GM21528 (cell line): ENCODE results near the gene TP53AIP1.
"Not testable (repeated sequence)": the region's sequence is repeated elsewhere in the genome, so short reads cannot be mapped to it uniquely, and the experiment has no call there.

Source experiments
- ATAC-seq: cut with Tn5 transposase; IDR thresholded peaks from one replicate; pipeline ENCODE4 v1.9.1; 2021; ENCODE audit warnings: mild to moderate bottlenecking, moderate library complexity; ENCODE audit not compliant: unreplicated experiment, low FRiP score

The TP53AIP1 gene

DNA sequence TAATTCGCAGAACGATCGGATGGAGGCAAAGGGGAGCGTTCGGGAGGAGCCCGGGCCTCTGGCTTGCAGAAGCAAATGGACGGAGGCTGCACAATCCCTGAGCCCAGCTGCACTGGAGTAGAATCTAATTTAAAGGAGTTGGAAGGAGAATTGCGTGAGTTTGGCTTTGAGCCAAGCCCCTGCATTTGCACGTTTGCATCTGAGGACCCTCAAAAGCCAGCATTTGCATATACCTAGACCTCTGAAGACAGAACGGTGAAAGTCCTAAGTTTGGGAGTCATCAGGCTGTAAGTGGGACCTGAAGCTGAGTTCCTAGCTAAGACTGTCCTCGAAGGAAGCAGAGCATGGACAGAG lies 15.6 kb downstream of the TP53AIP1 start:
- ATAC-seq: no peak

DNA sequence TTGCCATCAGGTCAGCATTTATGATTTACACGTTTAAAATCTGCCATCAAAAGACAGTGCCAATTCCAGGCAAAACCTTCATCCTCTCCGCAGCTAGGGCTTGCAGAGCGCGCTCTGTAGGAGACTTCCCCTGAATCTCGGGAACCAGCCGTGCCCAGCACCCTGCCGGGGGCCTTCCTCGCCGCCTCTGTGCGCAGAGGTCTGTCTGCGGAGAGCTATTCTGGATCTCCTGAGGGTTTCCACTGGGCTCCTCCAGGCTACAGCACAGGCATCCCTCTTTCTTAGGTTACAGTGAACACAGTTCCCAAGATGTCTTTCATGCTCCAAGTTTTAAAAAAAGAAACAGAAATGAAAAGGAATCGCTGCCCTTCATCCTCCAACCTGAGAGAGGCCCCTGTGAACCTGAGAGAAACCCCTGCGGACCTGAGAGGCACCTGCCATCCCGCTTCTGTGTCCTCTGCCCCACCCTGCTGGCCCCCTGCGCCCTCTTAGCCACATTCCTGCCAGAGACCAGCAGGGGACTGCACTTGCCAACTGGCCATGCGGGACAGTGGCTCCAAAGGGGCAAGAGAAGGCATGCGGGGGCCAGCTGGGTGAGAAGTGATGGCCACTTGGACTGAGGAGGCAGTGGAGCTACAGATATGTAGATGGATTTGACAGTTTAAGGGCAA lies 16.1 kb downstream of the TP53AIP1 start:
- no peak for ATAC-seq

DNA sequence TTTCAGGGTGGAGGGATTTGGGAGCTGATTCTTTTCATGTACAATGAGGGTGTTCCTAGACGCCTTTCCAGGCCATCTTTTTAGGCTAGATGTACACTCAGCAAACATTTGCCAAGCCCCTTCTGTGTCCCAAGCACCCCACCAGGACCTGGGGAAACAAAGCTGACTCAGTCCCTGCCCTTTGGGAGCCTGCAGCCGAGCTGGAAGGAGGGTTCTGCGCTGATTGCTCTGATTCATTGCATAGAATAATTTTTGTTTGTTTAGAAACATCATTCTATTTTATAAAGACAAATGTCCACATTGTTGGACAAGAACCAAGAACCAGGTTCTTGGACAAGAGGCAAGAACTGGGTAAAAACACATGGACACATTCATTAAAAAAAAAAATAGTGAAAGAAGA lies 16.7 kb downstream of the TP53AIP1 start:
- ATAC-seq: no peak

DNA sequence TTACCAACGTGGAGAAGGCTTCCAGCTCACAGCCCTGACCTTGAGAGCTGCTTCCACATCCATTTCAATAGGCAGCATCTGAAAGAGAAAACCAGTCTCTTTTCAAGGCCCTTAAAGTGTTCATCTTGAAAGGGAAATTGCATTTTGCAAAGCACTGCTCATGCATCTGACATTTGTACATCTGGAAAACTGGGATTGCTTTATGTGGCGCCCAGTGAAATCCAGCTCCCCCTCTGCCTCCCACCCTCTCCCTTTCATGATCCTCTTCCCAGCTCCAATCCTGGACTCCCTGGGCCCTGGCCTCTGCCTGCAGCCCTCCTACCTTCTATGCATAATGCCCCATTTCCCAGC lies 17.4 kb downstream of the TP53AIP1 start:
- no peak for ATAC-seq

DNA sequence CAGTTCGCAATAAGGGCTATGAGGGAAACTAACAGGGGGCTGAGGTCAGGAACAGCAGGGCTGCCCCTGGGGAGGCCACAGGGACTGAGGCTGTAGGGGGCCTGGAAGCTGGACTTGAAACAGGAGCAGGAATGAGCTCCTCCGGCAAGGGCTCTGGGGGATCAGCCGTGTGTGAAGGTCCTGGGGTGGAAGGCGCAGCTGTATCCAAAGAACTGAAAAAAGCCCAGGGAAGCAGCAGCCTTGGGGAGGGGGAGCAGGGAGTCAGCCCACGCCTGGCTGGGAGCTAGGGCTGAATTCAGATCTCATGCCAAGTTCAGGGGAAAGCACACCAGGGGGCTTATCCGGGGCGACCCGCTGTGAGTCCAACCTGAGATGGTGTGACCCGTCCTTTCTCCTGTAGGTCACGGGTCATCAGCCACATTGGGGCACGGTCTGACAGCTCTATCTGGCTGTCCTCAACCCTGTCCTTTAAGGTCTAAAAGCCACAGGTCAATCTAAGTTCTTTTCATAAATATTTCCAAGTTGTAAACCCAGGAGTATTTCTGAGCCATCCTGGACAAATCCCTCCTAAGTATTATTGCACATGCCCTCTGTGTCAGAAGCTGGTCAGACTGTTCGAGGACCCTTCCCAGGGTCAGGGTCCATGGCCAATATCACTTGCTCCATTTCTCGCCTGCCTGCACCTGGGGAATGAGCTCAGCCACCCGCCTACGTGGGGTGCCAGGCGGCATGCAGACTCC lies 18.0 kb downstream of the TP53AIP1 start:
- ATAC-seq: no peak

DNA sequence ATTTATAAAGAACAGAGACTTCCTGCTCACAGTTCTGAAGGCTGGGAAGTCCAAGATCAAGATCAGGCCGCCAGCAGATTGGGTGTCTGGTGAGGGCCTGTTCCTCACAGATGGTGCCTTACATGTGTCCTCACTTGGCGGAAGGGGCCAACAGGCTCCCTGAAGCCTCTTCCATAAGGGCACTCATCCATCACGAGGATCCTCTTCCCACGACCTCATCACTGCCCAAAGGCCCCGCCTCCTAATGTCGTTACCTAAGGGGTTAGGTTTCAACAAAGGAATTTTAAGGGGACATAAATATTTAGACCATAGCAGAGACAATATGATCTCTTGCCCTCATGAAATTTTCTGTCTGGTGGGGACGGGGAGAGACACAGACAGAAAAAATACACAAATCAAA lies 18.6 kb downstream of the TP53AIP1 start:
- no peak for ATAC-seq

DNA sequence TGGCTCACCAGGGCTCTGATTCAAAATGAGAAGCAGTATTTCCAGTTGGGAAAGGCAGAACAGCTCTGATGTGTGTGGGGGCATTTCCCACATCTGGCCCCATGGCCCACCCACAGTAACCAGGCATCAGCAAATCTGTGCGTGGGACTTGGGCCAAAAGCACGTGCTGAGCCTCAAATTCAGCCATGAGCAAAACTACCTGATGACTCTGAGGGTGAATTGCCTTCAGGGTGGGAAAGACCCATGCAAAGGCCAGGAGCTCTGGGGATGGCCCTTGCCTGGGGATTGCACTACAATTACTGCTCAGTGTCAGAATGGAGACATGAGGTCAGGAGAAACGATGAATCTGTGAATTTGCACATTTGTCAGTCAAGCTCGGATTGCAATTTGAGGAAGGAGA lies 20.9 kb downstream of the TP53AIP1 start:
- no peak for ATAC-seq

DNA sequence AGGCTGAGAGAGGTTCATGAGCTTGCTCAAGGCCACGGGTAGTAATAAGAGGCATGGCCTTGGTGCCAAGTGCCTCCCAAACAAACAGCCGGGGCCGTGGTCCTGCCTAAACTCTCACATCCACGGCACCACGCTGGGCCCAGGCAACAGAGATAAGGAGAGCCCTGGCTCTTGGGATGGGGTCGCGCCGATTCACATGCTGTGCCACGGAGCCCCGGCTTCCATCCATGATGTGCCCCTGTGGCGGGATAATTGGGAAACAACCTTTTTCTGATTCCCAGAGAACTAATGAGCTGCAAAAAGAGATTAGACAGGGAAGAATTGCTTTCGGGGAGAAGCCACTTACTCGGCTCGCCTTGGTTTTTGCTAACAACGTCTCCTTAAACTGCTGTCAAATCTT lies 22.0 kb downstream of the TP53AIP1 start:
- no peak for ATAC-seq

DNA sequence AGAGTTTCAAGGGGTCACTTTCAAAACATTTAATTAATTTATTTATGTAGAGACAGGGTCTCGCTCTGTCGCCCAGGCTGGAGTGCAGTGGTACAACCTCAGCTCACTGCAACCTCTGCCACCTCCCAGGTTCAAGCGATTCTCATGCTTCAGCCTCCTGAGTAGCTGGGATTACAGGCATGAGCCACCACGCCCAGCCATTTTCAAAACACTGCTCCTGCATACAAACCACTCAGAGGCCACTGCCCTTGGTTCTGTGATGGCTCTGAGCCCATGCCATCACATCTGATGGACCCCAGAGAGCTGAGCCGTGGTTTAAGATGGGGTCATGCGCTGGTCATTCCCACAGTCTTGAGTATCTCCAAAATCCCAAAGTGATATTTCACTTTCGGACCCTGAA lies 23.0 kb downstream of the TP53AIP1 start:
- ATAC-seq: not testable (repeated sequence)

DNA sequence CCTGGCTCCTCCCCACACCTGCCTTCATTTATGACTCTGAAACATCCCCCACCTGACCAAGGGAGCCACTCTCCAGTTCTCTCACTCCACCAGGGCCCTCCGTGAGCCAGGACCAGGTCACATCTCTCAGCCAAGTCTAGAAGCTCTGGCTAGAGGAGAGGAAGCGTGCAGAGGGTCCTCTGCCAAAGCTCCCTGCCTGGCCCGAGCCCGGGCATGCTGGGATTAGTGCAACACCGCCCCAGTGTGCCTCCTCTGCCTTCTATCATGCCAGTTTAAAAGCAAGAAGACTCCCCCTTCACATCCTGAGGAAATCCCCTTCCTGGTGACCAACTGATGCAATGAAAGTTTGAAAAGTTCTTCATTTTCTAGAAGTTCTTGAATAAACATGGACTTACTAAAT lies 23.5 kb downstream of the TP53AIP1 start:
- ATAC-seq: no peak

DNA sequence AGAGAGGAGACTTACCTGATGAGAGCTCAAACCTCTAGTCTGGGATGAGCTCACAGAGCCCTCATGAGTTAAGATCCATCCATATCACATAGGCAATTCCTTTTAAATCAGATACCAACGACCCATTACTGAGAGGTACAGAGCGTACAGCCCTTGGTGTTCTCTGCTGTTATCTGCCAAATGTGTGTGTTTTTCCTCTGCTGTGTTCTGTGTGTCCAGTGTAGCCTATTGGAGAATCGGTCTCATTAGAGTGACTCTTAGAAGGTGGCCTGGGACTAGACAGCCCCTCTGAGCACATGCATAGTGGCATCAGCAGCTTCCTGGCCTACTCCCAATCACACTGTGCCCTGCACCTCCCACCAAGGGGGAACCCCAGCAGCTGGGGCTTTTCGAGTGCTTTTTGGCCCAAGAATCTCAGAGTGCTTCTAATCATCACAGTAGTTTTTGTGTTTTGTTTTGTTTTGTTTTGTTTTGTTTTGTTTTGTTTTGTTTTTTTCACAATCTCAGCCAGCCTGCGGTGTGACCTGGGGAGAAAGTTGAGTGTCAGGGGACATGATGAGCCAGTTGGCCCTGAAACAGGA lies 25.4 kb downstream of the TP53AIP1 start:
- ATAC-seq: no peak

DNA sequence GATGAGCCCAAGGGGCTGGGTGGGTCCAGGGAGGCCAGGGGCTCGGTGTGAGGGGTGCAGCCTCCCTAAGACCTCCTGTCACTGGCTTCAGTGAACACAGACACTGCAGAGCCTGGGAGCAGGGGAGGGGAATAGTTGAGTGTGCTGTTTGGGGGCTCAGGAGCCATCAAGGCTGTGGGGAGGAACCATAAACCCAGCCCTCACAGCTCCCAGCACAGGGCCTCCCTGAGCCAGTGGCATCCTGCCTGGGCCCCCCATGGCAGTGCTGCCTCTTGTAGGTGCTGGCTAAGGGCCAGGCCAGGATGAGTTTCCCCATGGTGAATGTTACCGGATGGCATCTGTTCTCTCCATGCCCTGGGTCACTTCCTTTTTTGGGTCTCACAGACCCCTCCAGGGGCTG lies 26.0 kb downstream of the TP53AIP1 start:
- ATAC-seq: no peak

DNA sequence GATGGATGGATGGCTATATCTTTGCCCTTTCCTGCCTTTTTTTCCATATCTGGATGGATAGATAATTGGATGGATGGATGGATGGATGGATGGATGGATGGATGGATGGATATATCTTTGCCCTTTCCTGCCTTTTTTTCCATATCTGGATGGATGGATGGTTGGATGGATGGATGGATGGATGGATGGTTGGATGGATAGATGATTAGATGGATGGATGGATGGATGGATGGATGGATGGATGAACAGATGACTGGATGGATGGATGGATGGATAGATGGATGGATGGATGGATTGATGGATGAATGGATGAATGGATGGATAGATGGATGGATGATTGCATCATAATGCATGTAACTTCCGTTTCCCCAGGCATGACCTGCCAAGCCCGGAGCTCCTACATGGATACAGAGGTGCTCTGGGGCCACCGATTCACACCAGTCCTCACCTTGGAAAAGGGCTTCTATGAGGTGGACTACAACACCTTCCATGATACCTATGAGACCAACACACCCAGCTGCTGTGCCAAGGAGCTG lies 26.6 kb downstream of the TP53AIP1 start:
- ATAC-seq: no peak

DNA sequence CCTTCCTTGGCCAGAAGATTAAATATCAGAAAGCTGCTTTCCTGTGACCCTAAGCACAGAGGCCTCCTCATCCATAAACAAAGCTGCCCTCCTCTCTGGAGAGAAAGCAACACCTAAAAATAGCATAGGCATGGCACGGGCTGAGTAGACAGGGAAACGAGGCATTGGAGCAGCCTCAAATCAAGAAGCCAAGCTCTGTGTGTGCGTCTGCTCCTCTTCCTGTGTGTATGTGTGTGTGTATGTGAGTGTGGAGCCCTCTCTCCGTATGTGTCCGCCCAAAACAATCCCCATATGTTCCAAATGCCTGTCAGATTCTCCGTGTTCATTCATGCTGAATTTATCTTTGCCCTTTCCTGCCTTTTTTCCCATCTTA lies 27.5 kb downstream of the TP53AIP1 start:
- no peak for ATAC-seq

DNA sequence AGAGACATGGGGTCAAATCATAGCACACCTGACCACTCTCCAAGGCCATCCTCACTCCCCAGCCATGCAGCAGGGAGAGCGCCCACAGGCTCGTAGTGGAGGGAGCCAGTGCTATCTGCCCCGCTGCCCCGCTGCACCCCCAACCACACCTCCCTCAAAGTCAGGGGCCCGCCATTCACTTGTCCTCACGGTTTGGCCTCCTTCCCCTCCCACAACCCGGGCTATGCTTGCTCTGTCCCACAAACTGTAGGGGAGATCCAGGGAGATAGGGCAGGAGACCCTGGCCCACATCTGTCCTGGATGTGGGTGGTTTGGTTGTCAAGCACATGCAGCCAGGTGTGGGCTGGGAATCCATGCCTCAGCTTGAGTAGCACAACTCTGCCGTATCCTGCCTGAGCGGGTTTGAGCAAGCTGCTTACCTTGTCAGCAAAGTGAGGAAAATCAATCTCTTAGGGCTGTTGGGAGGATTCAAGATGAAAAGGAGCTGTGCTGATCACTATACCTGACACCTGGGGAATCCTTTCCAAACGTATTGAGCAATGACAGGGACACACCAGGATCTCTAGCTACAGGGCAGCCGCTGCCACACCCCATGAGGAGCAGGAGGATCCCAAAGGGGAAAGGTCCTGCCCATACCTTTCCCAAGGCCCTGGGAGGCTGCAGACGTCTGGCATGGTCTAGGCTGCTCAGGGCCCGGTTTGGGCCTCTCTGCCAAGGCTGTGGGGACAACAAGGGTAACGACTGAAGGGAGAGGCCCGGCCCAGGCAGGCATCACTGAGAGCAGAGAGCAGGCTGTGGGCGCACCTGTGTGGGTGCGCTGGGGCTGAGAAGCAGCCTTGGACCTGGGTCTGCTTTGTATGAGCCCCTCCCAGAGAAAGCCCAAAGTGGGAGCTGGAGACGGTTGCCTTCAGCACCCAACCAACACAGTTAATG lies 28.2 kb downstream of the TP53AIP1 start:
- no peak for ATAC-seq

DNA sequence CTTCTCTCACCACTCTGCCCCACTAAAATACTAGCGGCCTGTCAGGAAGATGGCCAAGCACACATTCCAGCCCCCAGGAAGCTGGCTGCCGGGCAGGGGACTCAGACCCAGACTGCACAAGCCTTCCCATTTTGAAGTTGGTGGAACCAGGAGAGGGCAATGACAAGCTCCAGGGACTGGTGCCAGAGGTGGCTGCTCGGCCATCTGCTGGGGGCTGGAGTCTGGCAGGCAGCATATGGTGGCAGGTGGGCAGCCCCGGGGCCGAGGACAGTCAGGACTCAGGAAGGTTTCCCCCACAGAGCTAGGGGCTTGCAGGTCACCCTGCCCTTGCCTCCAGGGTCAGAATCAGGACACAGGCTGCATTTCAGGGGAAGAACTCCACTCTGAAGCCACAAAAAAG lies 28.9 kb downstream of the TP53AIP1 start:
- ATAC-seq: no peak

DNA sequence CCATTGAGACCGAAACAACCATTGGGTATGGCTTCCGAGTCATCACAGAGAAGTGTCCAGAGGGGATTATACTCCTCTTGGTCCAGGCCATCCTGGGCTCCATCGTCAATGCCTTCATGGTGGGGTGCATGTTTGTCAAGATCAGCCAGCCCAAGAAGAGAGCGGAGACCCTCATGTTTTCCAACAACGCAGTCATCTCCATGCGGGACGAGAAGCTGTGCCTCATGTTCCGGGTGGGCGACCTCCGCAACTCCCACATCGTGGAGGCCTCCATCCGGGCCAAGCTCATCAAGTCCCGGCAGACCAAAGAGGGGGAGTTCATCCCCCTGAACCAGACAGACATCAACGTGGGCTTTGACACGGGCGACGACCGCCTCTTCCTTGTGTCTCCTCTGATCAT lies 31.0 kb downstream of the TP53AIP1 start:
- no peak for ATAC-seq

DNA sequence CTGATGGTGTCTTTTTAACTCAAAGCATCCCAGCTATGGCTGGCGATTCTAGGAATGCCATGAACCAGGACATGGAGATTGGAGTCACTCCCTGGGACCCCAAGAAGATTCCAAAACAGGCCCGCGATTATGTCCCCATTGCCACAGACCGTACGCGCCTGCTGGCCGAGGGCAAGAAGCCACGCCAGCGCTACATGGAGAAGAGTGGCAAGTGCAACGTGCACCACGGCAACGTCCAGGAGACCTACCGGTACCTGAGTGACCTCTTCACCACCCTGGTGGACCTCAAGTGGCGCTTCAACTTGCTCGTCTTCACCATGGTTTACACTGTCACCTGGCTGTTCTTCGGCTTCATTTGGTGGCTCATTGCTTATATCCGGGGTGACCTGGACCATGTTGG lies 31.4 kb downstream of the TP53AIP1 start:
- ATAC-seq: no peak

DNA sequence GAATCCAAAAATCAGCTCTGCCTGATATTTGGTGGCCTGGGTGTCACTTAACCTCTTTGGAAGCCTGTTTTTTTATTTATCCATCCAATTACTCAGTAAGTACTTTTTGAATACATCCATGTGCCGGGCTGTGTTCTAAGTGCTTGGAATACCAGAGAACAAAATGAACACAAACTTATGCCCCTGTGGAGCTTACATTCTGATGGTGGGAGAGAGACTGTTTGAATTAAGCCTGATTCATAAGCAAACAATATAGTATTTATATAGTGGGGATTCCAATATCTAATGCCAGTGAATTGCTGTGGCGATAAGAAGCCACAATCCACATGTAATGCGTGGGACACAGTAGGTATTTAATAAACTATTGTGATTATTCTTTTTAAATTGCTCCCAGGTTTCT lies 32.1 kb downstream of the TP53AIP1 start:
- ATAC-seq: no peak

DNA sequence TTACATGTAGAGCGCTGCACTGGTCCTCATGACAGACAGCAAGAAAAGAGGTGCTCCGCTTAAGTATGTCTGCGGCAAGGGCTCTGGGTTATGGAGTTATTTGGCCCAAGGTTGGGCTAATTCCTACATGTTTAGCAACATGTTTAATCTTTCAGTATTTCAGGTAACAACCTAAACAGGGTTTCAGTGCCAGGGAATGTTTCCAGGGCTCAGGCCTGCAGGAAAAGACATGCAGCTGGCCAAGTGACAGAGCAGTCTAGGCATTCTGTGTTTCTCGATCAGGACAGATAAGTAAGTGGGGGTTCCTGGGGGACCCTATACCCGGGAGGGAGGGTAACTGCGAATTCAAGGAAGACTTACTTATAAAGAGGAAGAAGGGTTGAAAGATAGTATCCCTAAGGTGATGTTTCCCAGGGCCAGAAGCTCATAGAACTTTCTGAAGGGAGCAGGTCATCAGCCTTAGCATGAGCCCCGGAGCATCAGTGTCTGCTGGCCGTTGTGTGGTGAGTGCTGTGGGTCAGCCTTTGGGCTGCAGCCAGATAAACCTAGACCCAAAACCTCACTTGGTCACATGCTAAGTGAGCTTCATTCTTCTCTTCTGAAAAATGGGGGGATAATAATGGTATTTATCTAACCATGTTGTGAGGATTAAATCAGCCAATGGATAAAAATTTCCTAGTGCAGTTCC lies 33.1 kb downstream of the TP53AIP1 start:
- no peak for ATAC-seq
